SK-N-SH treated with all-trans-retinoic acid at 6 μM for 48 hours (cell line): Measurements from ENCODE around the gene PIEZO1.

Experiments used
- ATAC-seq: fragments of 200-7000 bp; cut with Tn5 transposase; 3 replicates; pipeline ENCODE4 v1.9.1; 2020; ENCODE audit warnings: mild to moderate bottlenecking, moderate library complexity
- CSDC2 ChIP-seq: fragments of 250-450 bp; sonication (Bioruptor Pico); IDR thresholded peaks from 2 replicates; pipeline ENCODE4 v1.5.0; 2020; ENCODE audit warnings: mild to moderate bottlenecking, moderate library complexity
- ESRRG ChIP-seq: fragments of 250-450 bp; sonication (Bioruptor Pico); IDR thresholded peaks from 2 replicates; pipeline ENCODE4 v1.6.1; 2021; ENCODE audit warnings: mild to moderate bottlenecking
- GLIS3 ChIP-seq: fragments of 250-450 bp; sonication (Bioruptor Pico); IDR thresholded peaks from 2 replicates; pipeline ENCODE4 v1.5.0; 2020; ENCODE audit warnings: mild to moderate bottlenecking, moderate library complexity
- ISL1 ChIP-seq: fragments of 250-450 bp; sonication (Bioruptor Pico); IDR thresholded peaks from 2 replicates; pipeline ENCODE4 v2.1.2; 2022; ENCODE audit warnings: mild to moderate bottlenecking, moderate library complexity
- OSR1 ChIP-seq: fragments of 250-450 bp; sonication (Bioruptor Pico); IDR thresholded peaks from 2 replicates; pipeline ENCODE4 v1.8.0; 2022; ENCODE audit warnings: moderate library complexity, mild to moderate bottlenecking, inconsistent platforms
- PPARA ChIP-seq: fragments of 250-450 bp; sonication (Bioruptor Pico); IDR thresholded peaks from 2 replicates; pipeline ENCODE4 v1.5.0; 2020; ENCODE audit warnings: mild to moderate bottlenecking, borderline replicate concordance
- RARB ChIP-seq: fragments of 250-450 bp; sonication (Bioruptor Pico); IDR thresholded peaks from 2 replicates; pipeline ENCODE4 v1.8.0; 2021; ENCODE audit warnings: mild to moderate bottlenecking, moderate library complexity
- SNAI2 ChIP-seq: fragments of 250-450 bp; sonication (Bioruptor Pico); IDR thresholded peaks from 2 replicates; pipeline ENCODE4 v1.5.0; 2020; ENCODE audit warnings: mild to moderate bottlenecking, moderate library complexity
- TCF4 ChIP-seq: fragments of 250-450 bp; sonication (Bioruptor Pico); IDR thresholded peaks from 2 replicates; pipeline ENCODE4 v1.8.0; 2021; ENCODE audit warnings: mild to moderate bottlenecking, moderate library complexity, borderline replicate concordance
- TOX ChIP-seq: fragments of 250-450 bp; sonication (Bioruptor Pico); IDR thresholded peaks from 2 replicates; pipeline ENCODE4 v1.8.0; 2021; ENCODE audit warnings: mild to moderate bottlenecking, moderate library complexity, borderline replicate concordance
- ZC3H10 ChIP-seq: fragments of 250-450 bp; sonication (Bioruptor Pico); IDR thresholded peaks from 2 replicates; pipeline ENCODE4 v1.5.1; 2021; ENCODE audit warnings: mild to moderate bottlenecking, moderate library complexity
- ZFP3 ChIP-seq: fragments of 250-450 bp; sonication (Bioruptor Pico); IDR thresholded peaks from 2 replicates; pipeline ENCODE4 v1.5.0; 2020; ENCODE audit warnings: mild to moderate bottlenecking, moderate library complexity
- ZFP30 ChIP-seq: fragments of 450-650 bp; formaldehyde crosslinking; IDR thresholded peaks from 2 replicates; pipeline ENCODE4 v1.5.0; 2022; ENCODE audit warnings: mild to moderate bottlenecking, moderate library complexity
- ZNF565 ChIP-seq: fragments of 450-650 bp; formaldehyde crosslinking; conservative IDR thresholded peaks from 2 replicates; pipeline ENCODE4 v1.5.0; 2020; ENCODE audit warnings: low read depth, mild to moderate bottlenecking, moderate library complexity
- ZNF70 ChIP-seq: fragments of 450-650 bp; formaldehyde crosslinking; IDR thresholded peaks from 2 replicates; pipeline ENCODE4 v1.5.0; 2020; ENCODE audit warnings: mild to moderate bottlenecking, moderate library complexity
- TF ChIP-seq, protein P1 (sequence below): fragments of 250-450 bp; sonication (Bioruptor Pico); IDR thresholded peaks from 2 replicates; pipeline ENCODE4 v1.8.0; 2020; ENCODE audit warnings: mild to moderate bottlenecking, moderate library complexity, borderline replicate concordance
- TF ChIP-seq, protein P2 (sequence below): fragments of 250-450 bp; sonication (Bioruptor Pico); IDR thresholded peaks from 2 replicates; pipeline ENCODE4 v1.5.0; 2020; ENCODE audit warnings: mild to moderate bottlenecking, moderate library complexity
- TF ChIP-seq, protein P3 (sequence below): fragments of 250-450 bp; sonication (Bioruptor Pico); IDR thresholded peaks from 2 replicates; pipeline ENCODE4 v1.5.1; 2021; ENCODE audit warnings: mild to moderate bottlenecking, moderate library complexity
- TF ChIP-seq, protein P4 (sequence below): fragments of 250-450 bp; sonication (Bioruptor Pico); IDR thresholded peaks from 2 replicates; pipeline ENCODE4 v1.5.1; 2020; ENCODE audit warnings: low read depth, mild to moderate bottlenecking, moderate library complexity
- TF ChIP-seq, protein P5 (sequence below): fragments of 250-450 bp; sonication (Bioruptor Pico); IDR thresholded peaks from 2 replicates; pipeline ENCODE4 v1.8.0; 2021; ENCODE audit warnings: low read depth, mild to moderate bottlenecking, moderate library complexity, borderline replicate concordance

The PIEZO1 gene

DNA sequence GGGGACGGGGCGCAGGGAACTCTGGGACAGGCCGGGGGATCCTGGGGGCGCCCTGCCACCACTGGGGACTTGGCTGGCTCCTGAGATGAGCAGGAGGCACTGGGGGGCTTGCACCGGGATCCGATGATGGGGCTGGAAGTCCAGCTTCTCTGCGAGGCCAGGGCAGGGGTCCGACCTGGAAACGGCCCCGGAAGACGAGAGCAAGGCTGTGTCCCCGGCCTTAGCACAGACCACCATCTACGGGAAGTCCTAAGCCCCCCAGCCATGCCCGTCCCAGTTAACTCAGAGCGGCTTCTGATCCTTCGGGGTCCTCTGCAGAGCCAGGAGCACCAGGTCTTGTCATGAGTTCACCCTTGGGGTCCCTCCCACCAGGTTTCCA lies 19.1 kb upstream of the PIEZO1 start (continued):
- TF ChIP-seq, protein P1, sequence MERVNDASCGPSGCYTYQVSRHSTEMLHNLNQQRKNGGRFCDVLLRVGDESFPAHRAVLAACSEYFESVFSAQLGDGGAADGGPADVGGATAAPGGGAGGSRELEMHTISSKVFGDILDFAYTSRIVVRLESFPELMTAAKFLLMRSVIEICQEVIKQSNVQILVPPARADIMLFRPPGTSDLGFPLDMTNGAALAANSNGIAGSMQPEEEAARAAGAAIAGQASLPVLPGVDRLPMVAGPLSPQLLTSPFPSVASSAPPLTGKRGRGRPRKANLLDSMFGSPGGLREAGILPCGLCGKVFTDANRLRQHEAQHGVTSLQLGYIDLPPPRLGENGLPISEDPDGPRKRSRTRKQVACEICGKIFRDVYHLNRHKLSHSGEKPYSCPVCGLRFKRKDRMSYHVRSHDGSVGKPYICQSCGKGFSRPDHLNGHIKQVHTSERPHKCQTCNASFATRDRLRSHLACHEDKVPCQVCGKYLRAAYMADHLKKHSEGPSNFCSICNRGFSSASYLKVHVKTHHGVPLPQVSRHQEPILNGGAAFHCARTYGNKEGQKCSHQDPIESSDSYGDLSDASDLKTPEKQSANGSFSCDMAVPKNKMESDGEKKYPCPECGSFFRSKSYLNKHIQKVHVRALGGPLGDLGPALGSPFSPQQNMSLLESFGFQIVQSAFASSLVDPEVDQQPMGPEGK (CRISPR knock-in tag) = no peak
- no peak for TF ChIP-seq RARB (CRISPR knock-in tag)
- no peak for TF ChIP-seq ZNF70 (CRISPR knock-in tag)

DNA sequence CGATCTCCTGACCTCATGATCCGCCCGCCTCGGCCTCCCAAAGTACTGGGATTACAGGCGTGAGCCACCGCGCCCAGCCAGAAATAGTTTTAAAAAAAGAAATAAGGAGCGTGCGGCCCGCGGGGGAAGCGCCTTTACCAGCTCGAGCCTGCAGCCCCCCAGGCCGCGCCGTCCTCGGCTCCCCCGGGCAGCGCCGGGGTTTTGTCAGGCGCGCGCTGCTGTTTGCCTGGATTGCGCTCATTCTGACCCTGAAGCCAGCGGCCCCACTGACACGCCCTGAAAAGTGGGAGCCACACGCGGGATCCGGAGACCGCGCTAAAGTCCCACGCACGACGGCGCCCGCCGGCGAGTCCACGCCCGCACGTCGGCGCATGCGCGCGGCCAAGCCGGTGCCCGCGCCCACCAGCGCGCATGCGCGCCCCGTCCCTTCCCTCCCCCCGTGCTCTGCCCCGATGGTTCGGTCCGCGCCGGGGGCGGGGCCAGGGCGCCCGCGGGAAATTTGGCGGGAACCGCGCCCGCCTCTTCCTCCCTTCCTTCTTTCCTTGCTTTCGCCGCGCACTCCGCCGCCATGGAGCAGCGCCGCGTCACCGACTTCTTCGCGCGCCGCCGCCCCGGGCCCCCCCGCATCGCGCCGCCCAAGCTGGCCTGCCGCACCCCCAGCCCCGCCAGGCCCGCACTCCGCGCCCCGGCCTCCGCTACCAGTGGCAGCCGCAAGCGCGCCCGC lies 18.4 kb upstream of the PIEZO1 start, which contains the start of gene CDT1:
Gene CDT1 (plus strand): TSS at position 526 of the 724 bp plus-strand sequence. CDS start 43 bp downstream, at position 569.
- ATAC-seq = peak; percentile 18
- no peak for TF ChIP-seq ISL1 (CRISPR knock-in tag)
- TF ChIP-seq, protein P2, sequence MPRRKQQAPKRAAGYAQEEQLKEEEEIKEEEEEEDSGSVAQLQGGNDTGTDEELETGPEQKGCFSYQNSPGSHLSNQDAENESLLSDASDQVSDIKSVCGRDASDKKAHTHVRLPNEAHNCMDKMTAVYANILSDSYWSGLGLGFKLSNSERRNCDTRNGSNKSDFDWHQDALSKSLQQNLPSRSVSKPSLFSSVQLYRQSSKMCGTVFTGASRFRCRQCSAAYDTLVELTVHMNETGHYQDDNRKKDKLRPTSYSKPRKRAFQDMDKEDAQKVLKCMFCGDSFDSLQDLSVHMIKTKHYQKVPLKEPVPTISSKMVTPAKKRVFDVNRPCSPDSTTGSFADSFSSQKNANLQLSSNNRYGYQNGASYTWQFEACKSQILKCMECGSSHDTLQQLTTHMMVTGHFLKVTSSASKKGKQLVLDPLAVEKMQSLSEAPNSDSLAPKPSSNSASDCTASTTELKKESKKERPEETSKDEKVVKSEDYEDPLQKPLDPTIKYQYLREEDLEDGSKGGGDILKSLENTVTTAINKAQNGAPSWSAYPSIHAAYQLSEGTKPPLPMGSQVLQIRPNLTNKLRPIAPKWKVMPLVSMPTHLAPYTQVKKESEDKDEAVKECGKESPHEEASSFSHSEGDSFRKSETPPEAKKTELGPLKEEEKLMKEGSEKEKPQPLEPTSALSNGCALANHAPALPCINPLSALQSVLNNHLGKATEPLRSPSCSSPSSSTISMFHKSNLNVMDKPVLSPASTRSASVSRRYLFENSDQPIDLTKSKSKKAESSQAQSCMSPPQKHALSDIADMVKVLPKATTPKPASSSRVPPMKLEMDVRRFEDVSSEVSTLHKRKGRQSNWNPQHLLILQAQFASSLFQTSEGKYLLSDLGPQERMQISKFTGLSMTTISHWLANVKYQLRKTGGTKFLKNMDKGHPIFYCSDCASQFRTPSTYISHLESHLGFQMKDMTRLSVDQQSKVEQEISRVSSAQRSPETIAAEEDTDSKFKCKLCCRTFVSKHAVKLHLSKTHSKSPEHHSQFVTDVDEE (CRISPR knock-in tag) = peak; percentile 53
- TF ChIP-seq, protein P1 (CRISPR knock-in tag) = no peak
- TF ChIP-seq, all 23 proteins: peak for 1

DNA sequence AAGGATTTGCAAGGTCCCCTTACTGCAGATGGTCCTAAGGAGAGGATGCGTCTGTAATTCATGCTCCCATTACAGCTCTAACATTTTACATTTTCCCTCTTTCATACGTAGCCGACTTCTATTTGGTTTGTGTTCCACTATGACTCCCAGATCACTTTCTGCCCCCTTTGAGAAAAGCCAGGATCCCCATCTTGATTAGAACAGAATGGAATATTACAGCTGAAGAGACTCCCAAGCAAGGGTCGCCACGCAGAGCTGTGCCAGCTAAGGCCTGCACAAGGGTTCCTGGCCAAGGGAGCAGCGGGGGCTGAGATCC lies 15.2 kb upstream of the PIEZO1 start:
- TF ChIP-seq ZFP30 (CRISPR knock-in tag) (no peak), GLIS3 (no peak), PPARA (CRISPR knock-in tag) (no peak), ZNF70 (CRISPR knock-in tag) (no peak), RARB (CRISPR knock-in tag) (no peak), TOX (no peak), TCF4 (CRISPR knock-in tag) (no peak), ESRRG (CRISPR knock-in tag) (no peak), ZNF565 (CRISPR knock-in tag) (no peak), ZC3H10 (CRISPR knock-in tag) (no peak), ISL1 (CRISPR knock-in tag) (no peak), SNAI2 (no peak), OSR1 (no peak), ZFP3 (CRISPR knock-in tag) (no peak)
- TF ChIP-seq, protein P3, sequence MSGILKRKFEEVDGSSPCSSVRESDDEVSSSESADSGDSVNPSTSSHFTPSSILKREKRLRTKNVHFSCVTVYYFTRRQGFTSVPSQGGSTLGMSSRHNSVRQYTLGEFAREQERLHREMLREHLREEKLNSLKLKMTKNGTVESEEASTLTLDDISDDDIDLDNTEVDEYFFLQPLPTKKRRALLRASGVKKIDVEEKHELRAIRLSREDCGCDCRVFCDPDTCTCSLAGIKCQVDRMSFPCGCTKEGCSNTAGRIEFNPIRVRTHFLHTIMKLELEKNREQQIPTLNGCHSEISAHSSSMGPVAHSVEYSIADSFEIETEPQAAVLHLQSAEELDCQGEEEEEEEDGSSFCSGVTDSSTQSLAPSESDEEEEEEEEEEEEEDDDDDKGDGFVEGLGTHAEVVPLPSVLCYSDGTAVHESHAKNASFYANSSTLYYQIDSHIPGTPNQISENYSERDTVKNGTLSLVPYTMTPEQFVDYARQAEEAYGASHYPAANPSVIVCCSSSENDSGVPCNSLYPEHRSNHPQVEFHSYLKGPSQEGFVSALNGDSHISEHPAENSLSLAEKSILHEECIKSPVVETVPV = no peak
- TF ChIP-seq, protein P4, sequence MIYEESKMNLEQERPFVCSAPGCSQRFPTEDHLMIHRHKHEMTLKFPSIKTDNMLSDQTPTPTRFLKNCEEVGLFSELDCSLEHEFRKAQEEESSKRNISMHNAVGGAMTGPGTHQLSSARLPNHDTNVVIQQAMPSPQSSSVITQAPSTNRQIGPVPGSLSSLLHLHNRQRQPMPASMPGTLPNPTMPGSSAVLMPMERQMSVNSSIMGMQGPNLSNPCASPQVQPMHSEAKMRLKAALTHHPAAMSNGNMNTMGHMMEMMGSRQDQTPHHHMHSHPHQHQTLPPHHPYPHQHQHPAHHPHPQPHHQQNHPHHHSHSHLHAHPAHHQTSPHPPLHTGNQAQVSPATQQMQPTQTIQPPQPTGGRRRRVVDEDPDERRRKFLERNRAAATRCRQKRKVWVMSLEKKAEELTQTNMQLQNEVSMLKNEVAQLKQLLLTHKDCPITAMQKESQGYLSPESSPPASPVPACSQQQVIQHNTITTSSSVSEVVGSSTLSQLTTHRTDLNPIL (CRISPR knock-in tag) = no peak
- no peak for ATAC-seq

DNA sequence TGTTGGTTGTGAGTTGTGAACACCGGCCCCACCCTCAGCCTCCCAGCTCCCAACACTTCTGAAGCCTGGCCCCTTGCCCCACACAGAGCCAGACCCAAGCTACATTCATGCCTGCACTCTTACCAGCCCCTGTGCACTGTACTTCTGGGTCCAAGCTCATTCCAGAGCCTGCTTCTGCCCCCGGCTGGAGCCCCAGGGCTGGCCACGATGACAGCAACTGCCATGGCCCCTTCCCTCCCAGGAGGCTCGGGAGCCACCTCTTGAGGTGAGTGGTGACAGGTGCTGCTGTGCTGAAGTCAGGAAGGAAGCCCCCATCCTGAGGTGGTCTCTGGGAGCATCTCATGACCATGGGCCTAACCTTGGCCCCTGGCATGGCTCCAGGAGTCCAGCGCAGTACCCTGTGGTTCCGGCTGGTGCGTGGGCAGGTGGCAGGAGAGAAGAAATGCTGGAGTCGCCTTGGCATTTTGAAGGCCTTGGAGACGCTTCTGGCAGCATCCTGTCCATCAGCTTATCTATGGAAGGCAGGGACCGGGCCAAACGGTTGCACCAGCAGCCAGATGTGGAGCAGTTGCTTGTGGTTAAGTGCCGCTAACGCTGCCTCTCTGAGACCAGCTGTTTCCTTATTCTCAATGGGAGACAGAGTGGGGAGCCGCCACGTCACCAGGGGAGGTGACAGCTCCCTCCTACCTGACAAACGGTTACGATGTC lies 14.7 kb upstream of the PIEZO1 start:
- ATAC-seq = no peak
- no peak for TF ChIP-seq ZC3H10 (CRISPR knock-in tag)
- TF ChIP-seq, protein P3 = no peak
- TF ChIP-seq, protein P5, sequence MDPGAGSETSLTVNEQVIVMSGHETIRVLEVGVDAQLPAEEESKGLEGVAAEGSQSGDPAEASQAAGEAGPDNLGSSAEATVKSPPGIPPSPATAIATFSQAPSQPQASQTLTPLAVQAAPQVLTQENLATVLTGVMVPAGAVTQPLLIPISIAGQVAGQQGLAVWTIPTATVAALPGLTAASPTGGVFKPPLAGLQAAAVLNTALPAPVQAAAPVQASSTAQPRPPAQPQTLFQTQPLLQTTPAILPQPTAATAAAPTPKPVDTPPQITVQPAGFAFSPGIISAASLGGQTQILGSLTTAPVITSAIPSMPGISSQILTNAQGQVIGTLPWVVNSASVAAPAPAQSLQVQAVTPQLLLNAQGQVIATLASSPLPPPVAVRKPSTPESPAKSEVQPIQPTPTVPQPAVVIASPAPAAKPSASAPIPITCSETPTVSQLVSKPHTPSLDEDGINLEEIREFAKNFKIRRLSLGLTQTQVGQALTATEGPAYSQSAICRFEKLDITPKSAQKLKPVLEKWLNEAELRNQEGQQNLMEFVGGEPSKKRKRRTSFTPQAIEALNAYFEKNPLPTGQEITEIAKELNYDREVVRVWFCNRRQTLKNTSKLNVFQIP = no peak
- TF ChIP-seq SNAI2 = no peak
- TF ChIP-seq CSDC2 (CRISPR knock-in tag) = no peak
